AML-193 (cell line): Measurements from ENCODE around the gene RICTOR.

ENCODE experiments used
- DNase-seq, 2 experiments: peaks; one replicate each; lab custom pipeline; 2025; lab: John Stamatoyannopoulos, UW

The RICTOR gene

GRCh38 chr5:39074017-39074814, at the start of gene RICTOR:
Gene RICTOR, minus strand, starts transcription at chr5:39074399. Its CDS starts 22 bp downstream, at chr5:39074377.
- DNase-seq: peak; percentile 63 to 64

GRCh38 chr5:39121922-39122321, 47.7 kb upstream of the RICTOR start:
- no peak for DNase-seq

- no peak for DNase-seq
Observed at GRCh38 chr5:39121315-39121714, 47.1 kb upstream of the RICTOR start.

GRCh38 chr5:39120052-39120420, 45.8 kb upstream of the RICTOR start:
- no peak for DNase-seq

GRCh38 chr5:39119404-39120051, 45.3 kb upstream of the RICTOR start:
- no peak for DNase-seq

GRCh38 chr5:39118638-39119037, 44.4 kb upstream of the RICTOR start:
- no peak for DNase-seq

- DNase-seq: no peak
Observed at GRCh38 chr5:39117401-39117800, 43.2 kb upstream of the RICTOR start.

- DNase-seq: no peak
Observed at GRCh38 chr5:39116344-39117170, 42.4 kb upstream of the RICTOR start.

- DNase-seq: no peak
Observed at GRCh38 chr5:39115644-39116343, 41.6 kb upstream of the RICTOR start.

GRCh38 chr5:39114155-39114554, 40.0 kb upstream of the RICTOR start:
- DNase-seq: no peak

- DNase-seq: no peak
Observed at GRCh38 chr5:39113354-39113953, 39.3 kb upstream of the RICTOR start.

GRCh38 chr5:39109606-39110005, 35.4 kb upstream of the RICTOR start:
- no peak for DNase-seq

- DNase-seq: no peak
Observed at GRCh38 chr5:39108987-39109386, 34.8 kb upstream of the RICTOR start.

- DNase-seq: no peak
Observed at GRCh38 chr5:39107350-39107749, 33.2 kb upstream of the RICTOR start.

- no peak for DNase-seq
Observed at GRCh38 chr5:39106322-39106721, 32.1 kb upstream of the RICTOR start.

GRCh38 chr5:39104221-39104620, 30.0 kb upstream of the RICTOR start:
- no peak for DNase-seq

- no peak for DNase-seq
Observed at GRCh38 chr5:39102684-39103155, 28.5 kb upstream of the RICTOR start.

- DNase-seq: no peak
Observed at GRCh38 chr5:39100851-39101396, 26.7 kb upstream of the RICTOR start.

- DNase-seq: no peak
Observed at GRCh38 chr5:39100301-39100850, 26.2 kb upstream of the RICTOR start.

GRCh38 chr5:39099831-39100230, 25.6 kb upstream of the RICTOR start:
- no peak for DNase-seq

- no peak for DNase-seq
Observed at GRCh38 chr5:39093352-39093751, 19.2 kb upstream of the RICTOR start.
